Measurements from ENCODE around the gene LLGL1. TPM values are rescaled to one million over a fixed set of nuclear protein-coding genes. Genes with fewer than 3 reads are reported as not detected.

The LLGL1 gene
- total RNA-seq, 2 donors from 2014 or later = 66.3 to 69.3 TPM

DNA sequence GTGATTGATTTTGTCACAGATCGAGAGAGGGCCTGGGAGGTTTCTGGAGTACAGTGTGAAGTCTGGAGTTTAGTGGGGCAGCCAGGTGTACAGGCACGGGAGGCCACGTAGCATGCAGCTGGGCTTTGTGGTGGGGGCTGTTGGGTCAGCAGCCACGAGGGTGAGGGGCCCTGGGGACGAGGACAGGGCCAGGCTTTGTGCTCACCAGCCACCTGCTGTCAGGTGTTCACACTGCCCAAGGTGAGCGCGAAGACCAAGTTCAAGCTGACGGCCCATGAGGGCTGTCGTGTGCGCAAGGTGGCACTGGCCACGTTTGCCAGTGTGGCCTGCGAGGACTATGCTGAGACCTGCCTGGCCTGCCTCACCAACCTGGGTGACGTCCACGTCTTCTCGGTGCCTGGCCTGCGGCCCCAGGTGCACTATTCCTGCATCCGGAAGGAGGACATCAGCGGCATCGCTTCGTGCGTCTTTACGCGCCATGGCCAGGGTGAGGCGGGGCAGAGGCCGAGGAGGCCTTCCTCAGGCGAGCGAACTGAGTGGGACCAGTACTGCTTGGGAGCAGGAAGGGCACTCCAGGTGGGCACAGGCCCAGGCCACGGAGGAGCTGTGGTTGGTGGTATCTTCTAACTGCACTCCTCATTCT, 15.9 kb downstream of the LLGL1 start:
- Histone ChIP-seq H3K9ac (ENCODE audit: extremely low read depth, low read length, poor library complexity, severe bottlenecking) (no peak overlapping the region), H3K27ac (ENCODE audit: low read depth, low read length) (no peak overlapping the region), H3K4me3 (ENCODE audit: low read length) (no peak overlapping the region), H3K36me3 (ENCODE audit: control insufficient read depth, insufficient read depth, low read length) (peaks cover 31% of the 10 kb centered on the region), H3K4me1 (ENCODE audit: control insufficient read depth, insufficient read depth, low read length) (no peaks in the 10 kb centered on the region), H3K27me3 (ENCODE audit: control insufficient read depth, insufficient read depth, low read length, poor library complexity, severe bottlenecking) (no peaks in the 10 kb centered on the region), H3K9me3 (ENCODE audit: control insufficient read depth, low read length) (no peaks in the 10 kb centered on the region)
- DNase-seq = peak; percentile 80
- Mint-ChIP-seq H3K4me3 (no peak overlapping the region), H3K4me1 (no peaks in the 10 kb centered on the region), H3K27me3 (ENCODE audit: insufficient read depth) (no peaks in the 10 kb centered on the region), H3K27ac (no peak overlapping the region), H3K36me3 (ENCODE audit: low read depth) (peaks cover 59% of the 10 kb centered on the region), H3K9me3 (no peaks in the 10 kb centered on the region)
- TF ChIP-seq, protein P1, sequence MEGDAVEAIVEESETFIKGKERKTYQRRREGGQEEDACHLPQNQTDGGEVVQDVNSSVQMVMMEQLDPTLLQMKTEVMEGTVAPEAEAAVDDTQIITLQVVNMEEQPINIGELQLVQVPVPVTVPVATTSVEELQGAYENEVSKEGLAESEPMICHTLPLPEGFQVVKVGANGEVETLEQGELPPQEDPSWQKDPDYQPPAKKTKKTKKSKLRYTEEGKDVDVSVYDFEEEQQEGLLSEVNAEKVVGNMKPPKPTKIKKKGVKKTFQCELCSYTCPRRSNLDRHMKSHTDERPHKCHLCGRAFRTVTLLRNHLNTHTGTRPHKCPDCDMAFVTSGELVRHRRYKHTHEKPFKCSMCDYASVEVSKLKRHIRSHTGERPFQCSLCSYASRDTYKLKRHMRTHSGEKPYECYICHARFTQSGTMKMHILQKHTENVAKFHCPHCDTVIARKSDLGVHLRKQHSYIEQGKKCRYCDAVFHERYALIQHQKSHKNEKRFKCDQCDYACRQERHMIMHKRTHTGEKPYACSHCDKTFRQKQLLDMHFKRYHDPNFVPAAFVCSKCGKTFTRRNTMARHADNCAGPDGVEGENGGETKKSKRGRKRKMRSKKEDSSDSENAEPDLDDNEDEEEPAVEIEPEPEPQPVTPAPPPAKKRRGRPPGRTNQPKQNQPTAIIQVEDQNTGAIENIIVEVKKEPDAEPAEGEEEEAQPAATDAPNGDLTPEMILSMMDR (conservative IDR thresholded peaks at IDR 0.05) = no peak
- 91 to 95% methylated on average over 26 to 28 of the region's 28 CpGs for WGBS, 2 experiments (ENCODE audit: insufficient coverage in 1 of 2, insufficient read length in 1 of 2)

DNA sequence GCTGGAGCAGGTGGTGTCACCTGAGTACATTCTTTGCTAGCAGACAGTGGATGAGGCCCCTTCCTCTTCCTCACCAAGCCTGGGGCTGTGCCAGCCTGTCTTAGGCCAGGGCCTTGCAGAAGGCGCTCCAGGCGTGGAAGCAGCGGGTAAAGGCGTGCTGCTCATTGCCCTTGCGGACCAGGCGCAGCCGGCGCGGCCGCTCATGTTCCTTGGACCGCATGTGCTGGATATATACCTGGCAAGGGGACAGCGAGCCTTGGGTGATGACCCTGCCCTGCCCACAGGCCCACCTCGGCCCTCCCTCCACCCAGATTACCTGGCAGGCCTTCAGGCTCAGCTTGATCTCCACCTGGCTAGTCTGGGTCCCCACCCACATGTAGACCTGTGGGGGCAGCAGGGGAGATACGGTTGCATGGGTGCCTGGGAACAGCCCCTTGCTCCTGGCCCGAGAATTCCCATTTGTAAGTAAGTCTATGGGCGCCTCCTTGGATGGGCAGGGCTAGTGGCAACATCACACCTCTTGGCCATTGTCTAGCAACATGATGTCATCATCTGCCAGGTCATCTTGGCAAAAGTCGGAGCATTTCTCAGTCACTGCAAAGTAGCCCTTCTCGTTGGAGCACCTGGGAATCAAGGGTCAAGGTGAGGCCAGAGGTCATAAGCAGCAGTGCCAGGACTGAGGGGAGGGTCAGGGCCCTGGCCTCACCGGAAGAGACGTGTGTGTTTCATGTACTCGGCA, 19.8 kb downstream of the LLGL1 start:
- Histone ChIP-seq H3K27me3 (ENCODE audit: control insufficient read depth, insufficient read depth, low read length, poor library complexity, severe bottlenecking) (no peaks in the 10 kb centered on the region), H3K4me3 (ENCODE audit: low read length) (no peak overlapping the region), H3K4me1 (ENCODE audit: control insufficient read depth, insufficient read depth, low read length) (no peaks in the 10 kb centered on the region), H3K36me3 (ENCODE audit: control insufficient read depth, insufficient read depth, low read length) (peaks cover 52% of the 10 kb centered on the region), H3K9me3 (ENCODE audit: control insufficient read depth, low read length) (no peaks in the 10 kb centered on the region), H3K27ac (ENCODE audit: low read depth, low read length) (no peak overlapping the region), H3K9ac (ENCODE audit: extremely low read depth, low read length, poor library complexity, severe bottlenecking) (no peak overlapping the region)
- Mint-ChIP-seq H3K4me1 (peaks cover 6% of the 10 kb centered on the region), H3K27me3 (ENCODE audit: insufficient read depth) (no peaks in the 10 kb centered on the region), H3K9me3 (no peaks in the 10 kb centered on the region), H3K27ac (peak overlapping the region; percentile 52), H3K4me3 (no peak overlapping the region), H3K36me3 (ENCODE audit: low read depth) (peaks cover 56% of the 10 kb centered on the region)
- TF ChIP-seq, protein P1 (conservative IDR thresholded peaks at IDR 0.05) = no peak
- 90 to 94% methylated on average over 11 to 21 of the region's 21 CpGs for WGBS, 2 experiments (ENCODE audit: insufficient coverage in 1 of 2, insufficient read length in 1 of 2)
- DNase-seq = no peak

DNA sequence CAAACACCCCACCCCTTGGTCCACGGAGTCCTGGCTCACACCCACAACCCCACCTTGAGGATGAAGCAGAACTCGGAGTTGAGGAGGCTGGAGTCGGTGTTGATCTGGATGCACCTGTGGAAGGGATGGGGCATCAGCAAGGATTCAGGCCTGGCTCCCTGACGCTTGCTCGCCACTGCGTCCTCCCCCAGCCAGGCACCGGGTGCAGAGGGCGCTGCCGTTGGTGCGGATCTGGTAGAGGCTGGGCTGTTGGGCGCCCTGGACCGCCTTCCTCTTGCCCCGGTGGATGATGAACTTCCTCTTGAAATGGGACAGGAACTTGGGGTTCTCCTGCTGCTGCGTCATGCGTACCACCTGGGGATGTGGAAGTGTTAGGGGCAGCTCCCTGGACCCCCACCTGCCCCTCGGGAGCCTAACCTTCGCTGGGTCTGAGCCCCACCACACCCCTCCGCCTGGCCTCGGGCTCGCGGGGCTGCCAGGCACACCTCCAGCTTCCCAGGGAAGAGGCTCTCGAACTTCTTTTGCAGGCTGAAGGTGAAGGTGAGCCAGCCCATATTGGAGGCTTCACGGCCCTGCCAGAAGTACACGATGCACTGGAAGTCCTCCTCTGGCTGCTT, 20.8 kb downstream of the LLGL1 start:
- H3K27me3 Mint-ChIP-seq (ENCODE audit: insufficient read depth) = no peaks in the 10 kb centered on the region
- peaks cover 64% of the 10 kb centered on the region for H3K36me3 Mint-ChIP-seq (ENCODE audit: low read depth)
- no peak overlapping the region for H3K27ac Mint-ChIP-seq
- TF ChIP-seq, protein P1 (conservative IDR thresholded peaks at IDR 0.05) = no peak
- peak overlapping the region; percentile 63 for H3K4me3 Mint-ChIP-seq
- peaks cover 6% of the 10 kb centered on the region for H3K4me1 Mint-ChIP-seq
- Histone ChIP-seq H3K4me3 (ENCODE audit: low read length) (no peak overlapping the region), H3K27ac (ENCODE audit: low read depth, low read length) (no peak overlapping the region), H3K4me1 (ENCODE audit: control insufficient read depth, insufficient read depth, low read length) (no peaks in the 10 kb centered on the region), H3K27me3 (ENCODE audit: control insufficient read depth, insufficient read depth, low read length, poor library complexity, severe bottlenecking) (no peaks in the 10 kb centered on the region), H3K36me3 (ENCODE audit: control insufficient read depth, insufficient read depth, low read length) (peaks cover 62% of the 10 kb centered on the region), H3K9me3 (ENCODE audit: control insufficient read depth, low read length) (no peaks in the 10 kb centered on the region), H3K9ac (ENCODE audit: extremely low read depth, low read length, poor library complexity, severe bottlenecking) (no peak overlapping the region)
- 94 to 95% methylated on average over 20 to 23 of the region's 24 CpGs for WGBS, 2 experiments (ENCODE audit: insufficient coverage in 1 of 2, insufficient read length in 1 of 2)
- DNase-seq = no peak
- no peaks in the 10 kb centered on the region for H3K9me3 Mint-ChIP-seq

Measured in endodermal cell (in vitro differentiated cells).